GM12878 (cell line): ENCODE results near the gene CTDP1. TPM values are rescaled to one million over a fixed set of nuclear protein-coding genes. Genes with fewer than 3 reads are reported as not detected.

ENCODE experiments used
- ATAC-seq: fragments of 200-7000 bp; cut with Tn5 transposase; 3 replicates; pipeline ENCODE4 v1.9.1; 2020; ENCODE audit warnings: mild to moderate bottlenecking, moderate library complexity
- BruUV-seq: library from RNA; stranded (reverse); fragments of 400-500 nt; replicated peaks from 2 replicates; lab custom pipeline; 2021; lab: Mats Ljungman, UMichigan
- CTCF ChIA-PET: fragments of 300-600 bp; sonication (Branson Sonifier 250); formaldehyde crosslinking; extraction: SDS; loops from one replicate; lab custom pipeline; 2021; ENCODE audit warnings: inconsistent platforms; lab: Yijun Ruan, JAX
- POLR2A ChIA-PET: fragments of 350-600 bp; formaldehyde crosslinking; extraction: SDS; loops from one replicate; lab custom pipeline; 2021; ENCODE audit warnings: inconsistent platforms; lab: Charles Lee
- RAD21 ChIA-PET: fragments of 300-600 bp; sonication (Branson Sonifier 250); formaldehyde crosslinking; loops from one replicate; lab custom pipeline; 2023; ENCODE audit warnings: antibody characterized with exemption; ENCODE audit not compliant: unreplicated experiment; lab: Charles Lee
- SMC1A ChIA-PET: fragments of 300-600 bp; sonication (Branson Sonifier 250); formaldehyde crosslinking; loops from one replicate; lab custom pipeline; 2023; ENCODE audit not compliant: unreplicated experiment, uncharacterized antibody; lab: Charles Lee
- DNase-seq: peaks from one replicate; pipeline ENCODE4 v3.0.0-alpha.2; 2011; ENCODE audit warnings: low read depth, low spot score
- FAIRE-seq: peaks from 3 replicates; lab custom pipeline; 2011; peaks lifted over from hg19 to GRCh38; lab: Jason Lieb, UNC
- H2AFZ ChIP-seq: 2 replicates; pipeline ENCODE4 v1.6.0; 2011; ENCODE audit warnings: low read depth, low read length, control low read depth; ENCODE audit not compliant: control insufficient read depth
- H3K27ac ChIP-seq: 2 replicates; pipeline ENCODE4 v1.5.1; 2011; ENCODE audit warnings: control low read depth; ENCODE audit not compliant: control insufficient read depth, insufficient read depth
- H3K27me3 ChIP-seq, 2 experiments: replicated peaks in 1 of 2; 2 replicates each; pipeline versions ENCODE4 v1.6.0 to v1.6.1; 2011; ENCODE audit warnings: low read length in 1 of 2; ENCODE audit not compliant: control insufficient read depth in 2 of 2, insufficient read depth in 2 of 2
- H3K36me3 ChIP-seq, 2 experiments: 2 replicates each; pipeline ENCODE4 v1.5.1; 2011; ENCODE audit warnings: low read length in 1 of 2; ENCODE audit not compliant: control insufficient read depth in 2 of 2, insufficient read depth in 2 of 2
- H3K4me1 ChIP-seq: 2 replicates; pipeline ENCODE4 v1.6.1; 2011; ENCODE audit warnings: mild to moderate bottlenecking, low read length, moderate library complexity, mixed read lengths; ENCODE audit not compliant: control insufficient read depth, insufficient read depth
- H3K4me2 ChIP-seq: 2 replicates; pipeline ENCODE4 v1.6.0; 2011; ENCODE audit warnings: control low read depth; ENCODE audit not compliant: control insufficient read depth, insufficient read depth
- H3K4me3 ChIP-seq: fragments of 200-600 bp; sonication (generic); 2 replicates; pipeline ENCODE4 v1.5.1; 2016
- H3K79me2 ChIP-seq: 2 replicates; pipeline ENCODE4 v1.6.0; 2011; ENCODE audit warnings: low read length; ENCODE audit not compliant: control insufficient read depth, insufficient read depth
- H3K9ac ChIP-seq: 2 replicates; pipeline ENCODE4 v1.8.0; 2011; ENCODE audit warnings: low read length, control low read depth, mixed read lengths; ENCODE audit not compliant: control insufficient read depth, insufficient read depth
- H3K9me3 ChIP-seq: replicated peaks from 3 replicates; pipeline ENCODE4 v1.5.1; 2011; ENCODE audit warnings: mild to moderate bottlenecking, low read length; ENCODE audit not compliant: control insufficient read depth, insufficient read depth
- H4K20me1 ChIP-seq: 2 replicates; pipeline ENCODE4 v1.6.0; 2011; ENCODE audit not compliant: control insufficient read depth, insufficient read depth
- ESRRA ChIP-seq: IDR thresholded peaks from 2 replicates; pipeline ENCODE4 v1.6.1; 2012; ENCODE audit warnings: mild to moderate bottlenecking, low read length, improper control_type of control experiment
- GATAD2B ChIP-seq: fragments of 450-650 bp; conservative IDR thresholded peaks from 2 replicates; pipeline ENCODE4 v1.6.1; 2017; ENCODE audit warnings: low read depth, mild to moderate bottlenecking, moderate library complexity
- JUNB ChIP-seq: IDR thresholded peaks from 2 replicates; pipeline ENCODE4 v1.6.1; 2016; ENCODE audit warnings: antibody characterized with exemption, mild to moderate bottlenecking
- KAT2A ChIP-seq: conservative IDR thresholded peaks from 2 replicates; pipeline ENCODE4 v1.6.1; 2011; ENCODE audit warnings: low read depth, low read length; ENCODE audit not compliant: control insufficient read depth
- MTA2 ChIP-seq: fragments of 450-650 bp; IDR thresholded peaks from 2 replicates; pipeline ENCODE4 v1.6.1; 2016; ENCODE audit warnings: low read depth, mild to moderate bottlenecking, moderate library complexity
- NR2C1 ChIP-seq: fragments of 450-650 bp; IDR thresholded peaks from 2 replicates; pipeline ENCODE4 v1.6.1; 2017; ENCODE audit warnings: antibody characterized with exemption, mild to moderate bottlenecking, moderate library complexity
- POLR2AphosphoS5 ChIP-seq: IDR thresholded peaks from 2 replicates; pipeline ENCODE4 v1.6.1; 2011; ENCODE audit warnings: mild to moderate bottlenecking, low read length, inconsistent platforms
- RAD51 ChIP-seq: fragments of 450-650 bp; IDR thresholded peaks from 2 replicates; pipeline ENCODE4 v1.6.1; 2016; ENCODE audit warnings: moderate library complexity, mild to moderate bottlenecking, inconsistent platforms
- SMAD5 ChIP-seq: IDR thresholded peaks from 2 replicates; pipeline ENCODE4 v1.6.1; 2016; ENCODE audit warnings: antibody characterized with exemption, low read depth
- ZBTB11 ChIP-seq: fragments of 450-650 bp; formaldehyde crosslinking; IDR thresholded peaks from 2 replicates; pipeline ENCODE4 v1.5.0; 2022; ENCODE audit warnings: mild to moderate bottlenecking, missing genetic modification characterization
- ZBTB4 ChIP-seq: fragments of 450-650 bp; formaldehyde crosslinking; IDR thresholded peaks from 2 replicates; pipeline ENCODE4 v1.4.0; 2022; ENCODE audit warnings: mild to moderate bottlenecking, moderate library complexity
- ZNF217 ChIP-seq: fragments of 450-650 bp; IDR thresholded peaks from 2 replicates; pipeline ENCODE4 v1.6.1; 2017; ENCODE audit warnings: antibody characterized with exemption, mild to moderate bottlenecking
- WGBS: methylation state at CpG from one replicate; pipeline ENCODE4 v1.1.6; 2016; ENCODE audit warnings: low lambda C conversion rate; ENCODE audit not compliant: insufficient replicate concordance, insufficient coverage; ENCODE audit errors: missing lambda C conversion rate; 5-methylcytosine and 5-hydroxymethylcytosine counted together
- in situ Hi-C: fragments of 300-500 bp; cut with MboI; formaldehyde crosslinking; loops from 9 replicates; pipeline ENCODE4 v1.14.3; 2018; ENCODE audit warnings: mixed read lengths
- intact Hi-C: fragments of 100-400 bp; cut with micrococcal nuclease; formaldehyde crosslinking; loops from one replicate; pipeline ENCODE4 v1.14.2; 2022; ENCODE audit not compliant: unreplicated experiment
- polyA plus RNA-seq, 11 experiments: library from polyadenylated mRNA; depleted of rRNA in 4 of 11; unstranded in 6 of 11; stranded (reverse) in 5 of 11; fragments of >200 nt; fragmentation: Nextera tagmentation in 4 of 11; fragmentation: Illumina TruSeq in 1 of 11; extraction: Ambion mirVana in 4 of 11; extraction: Trizol in 1 of 11; gene quantifications; 1 replicate in 1 of 11; 2 replicates in 10 of 11; pipeline versions ENCODE4 v1.2.1 to v1.2.3, GENCODE V29; 2011 to 2016; ENCODE audit warnings: inconsistent platforms in 2 of 11, missing spikeins in 2 of 11, low read depth in 1 of 11
- total RNA-seq, 4 experiments: library from RNA; depleted of rRNA in 3 of 4; stranded (reverse); fragments of >200 nt in 3 of 4; fragmentation: Illumina TruSeq in 1 of 4; extraction: Trizol in 1 of 4; gene quantifications; 2 replicates each; pipeline versions ENCODE4 v1.2.1 to v1.2.3, GENCODE V29; 2013 to 2021
- TF ChIP-seq, protein P1 (sequence below): IDR thresholded peaks from 2 replicates; pipeline ENCODE4 v1.6.1; 2011; ENCODE audit warnings: borderline replicate concordance, low read depth, mild to moderate bottlenecking, moderate library complexity, mixed read lengths, low read length; ENCODE audit not compliant: insufficient read depth; ENCODE audit errors: extremely low read length
- TF ChIP-seq, protein P2 (sequence below): fragments of 450-650 bp; IDR thresholded peaks from 2 replicates; pipeline ENCODE4 v1.6.1; 2017; ENCODE audit warnings: mild to moderate bottlenecking, low read depth, inconsistent platforms; ENCODE audit not compliant: poor library complexity, severe bottlenecking

Gene CTDP1
- total and polyA plus RNA-seq, 10 of the 15 experiments (the other 5 are each of a cell fraction or from before 2014, with no cell fraction given), result 0.32 to 31.3 (median 8.8) TPM

DNA sequence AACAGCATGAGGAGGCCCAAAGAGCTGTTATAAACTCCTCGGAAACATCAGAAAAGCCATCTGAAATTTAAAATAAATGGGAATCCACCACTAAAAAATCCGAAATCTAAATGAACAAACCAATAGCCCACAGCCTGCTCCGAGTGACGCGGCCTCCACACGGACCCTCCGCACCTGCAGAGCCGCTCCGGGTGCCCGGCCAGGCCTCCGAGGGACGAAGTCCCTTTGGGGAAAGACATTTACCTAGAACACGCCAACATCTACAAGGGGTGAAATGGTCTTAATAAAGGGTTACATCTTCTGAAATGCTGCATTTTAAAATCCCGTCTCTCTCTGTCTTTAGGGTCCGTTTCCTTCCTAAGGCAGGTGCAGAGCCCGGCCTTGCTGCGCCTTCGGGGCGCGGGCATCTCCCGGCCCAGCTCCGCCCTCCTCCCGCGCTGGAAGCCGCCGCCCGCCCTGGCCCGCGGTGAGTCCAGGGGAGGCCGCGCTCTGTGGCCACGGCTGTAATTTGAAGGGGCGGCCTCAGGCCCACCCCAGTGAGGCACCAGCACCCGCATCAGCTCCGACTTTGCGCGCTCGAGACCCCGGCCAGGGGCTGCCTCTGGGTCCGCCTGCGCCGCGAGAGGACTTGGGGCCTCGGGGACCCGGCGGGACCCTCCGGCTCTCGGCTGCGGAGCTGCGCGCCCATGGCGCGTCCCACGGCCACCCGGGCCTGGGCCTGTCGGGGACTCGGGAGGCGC is 42.3 kb upstream of the CTDP1 start:
- Histone ChIP-seq H3K4me3 (no peak overlapping the region), H3K4me1 (no peaks in the 10 kb centered on the region), H3K9me3 (no peaks in the 10 kb centered on the region; the same call in 2 of the 3 replicates), H3K27me3 (no peaks in the 10 kb centered on the region), H3K9ac (no peak overlapping the region), H2AFZ (no peak overlapping the region), H3K27ac (no peak overlapping the region), H3K36me3 (no peaks in the 10 kb centered on the region), H4K20me1 (no peaks in the 10 kb centered on the region), H3K4me2 (no peak overlapping the region), H3K79me2 (no peaks in the 10 kb centered on the region)
- ChIA-PET POLR2A (no interaction called here), SMC1A (interaction anchor here (0.6 kb wide), 1 partner anchor 545 kb away, joined by 4 read pairs; no protein-coding TSS in a partner anchor), CTCF (no interaction called here), RAD21 (no interaction called here)
- DNase-seq (no peak), FAIRE-seq (no peak), ATAC-seq (no peak)
- intact Hi-C loops (no loop called here), in situ Hi-C loops (no loop called here)
- BruUV-seq, result no TSS peak
- 67% methylated on average over 53 of the region's 58 CpGs for WGBS
- TF ChIP-seq, protein P1, sequence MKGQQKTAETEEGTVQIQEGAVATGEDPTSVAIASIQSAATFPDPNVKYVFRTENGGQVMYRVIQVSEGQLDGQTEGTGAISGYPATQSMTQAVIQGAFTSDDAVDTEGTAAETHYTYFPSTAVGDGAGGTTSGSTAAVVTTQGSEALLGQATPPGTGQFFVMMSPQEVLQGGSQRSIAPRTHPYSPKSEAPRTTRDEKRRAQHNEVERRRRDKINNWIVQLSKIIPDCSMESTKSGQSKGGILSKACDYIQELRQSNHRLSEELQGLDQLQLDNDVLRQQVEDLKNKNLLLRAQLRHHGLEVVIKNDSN, result no peak
- no peak for TF ChIP-seq ESRRA
- TF ChIP-seq, protein P2, sequence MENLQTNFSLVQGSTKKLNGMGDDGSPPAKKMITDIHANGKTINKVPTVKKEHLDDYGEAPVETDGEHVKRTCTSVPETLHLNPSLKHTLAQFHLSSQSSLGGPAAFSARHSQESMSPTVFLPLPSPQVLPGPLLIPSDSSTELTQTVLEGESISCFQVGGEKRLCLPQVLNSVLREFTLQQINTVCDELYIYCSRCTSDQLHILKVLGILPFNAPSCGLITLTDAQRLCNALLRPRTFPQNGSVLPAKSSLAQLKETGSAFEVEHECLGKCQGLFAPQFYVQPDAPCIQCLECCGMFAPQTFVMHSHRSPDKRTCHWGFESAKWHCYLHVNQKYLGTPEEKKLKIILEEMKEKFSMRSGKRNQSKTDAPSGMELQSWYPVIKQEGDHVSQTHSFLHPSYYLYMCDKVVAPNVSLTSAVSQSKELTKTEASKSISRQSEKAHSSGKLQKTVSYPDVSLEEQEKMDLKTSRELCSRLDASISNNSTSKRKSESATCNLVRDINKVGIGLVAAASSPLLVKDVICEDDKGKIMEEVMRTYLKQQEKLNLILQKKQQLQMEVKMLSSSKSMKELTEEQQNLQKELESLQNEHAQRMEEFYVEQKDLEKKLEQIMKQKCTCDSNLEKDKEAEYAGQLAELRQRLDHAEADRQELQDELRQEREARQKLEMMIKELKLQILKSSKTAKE, result no peak
- no peak for TF ChIP-seq ZNF217
- no peak for TF ChIP-seq RAD51
- TF ChIP-seq POLR2AphosphoS5, result no peak
- no peak for TF ChIP-seq ZBTB11 (CRISPR knock-in tag)
- TF ChIP-seq MTA2, result no peak
- no peak for TF ChIP-seq GATAD2B
- TF ChIP-seq KAT2A, result no peak
- TF ChIP-seq NR2C1, result no peak
- TF ChIP-seq ZBTB4 (CRISPR knock-in tag), result no peak
- no peak for TF ChIP-seq JUNB
- no peak for TF ChIP-seq SMAD5
